ENCODE data around the gene NKX6-1.

The NKX6-1 gene

DNA sequence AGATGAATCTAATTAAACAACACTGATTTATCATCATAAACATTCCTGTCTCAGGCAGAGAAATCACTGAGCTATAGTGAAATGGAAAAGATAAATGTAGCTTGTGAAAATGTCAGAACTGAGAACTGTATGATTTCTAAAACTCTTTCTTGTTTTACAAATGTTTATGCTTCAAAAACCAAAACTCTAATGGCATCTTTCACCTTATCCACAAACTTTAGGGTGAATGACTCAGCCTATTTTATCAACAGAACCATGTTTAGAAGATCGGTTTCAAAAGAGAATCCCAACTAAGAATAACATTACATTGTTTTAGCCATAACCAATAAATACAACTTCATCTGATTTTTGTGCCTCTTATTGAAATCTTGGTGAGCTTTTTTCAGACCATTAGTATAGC is 21.4 kb downstream of the NKX6-1 start:
- DNase-seq: no peak

DNA sequence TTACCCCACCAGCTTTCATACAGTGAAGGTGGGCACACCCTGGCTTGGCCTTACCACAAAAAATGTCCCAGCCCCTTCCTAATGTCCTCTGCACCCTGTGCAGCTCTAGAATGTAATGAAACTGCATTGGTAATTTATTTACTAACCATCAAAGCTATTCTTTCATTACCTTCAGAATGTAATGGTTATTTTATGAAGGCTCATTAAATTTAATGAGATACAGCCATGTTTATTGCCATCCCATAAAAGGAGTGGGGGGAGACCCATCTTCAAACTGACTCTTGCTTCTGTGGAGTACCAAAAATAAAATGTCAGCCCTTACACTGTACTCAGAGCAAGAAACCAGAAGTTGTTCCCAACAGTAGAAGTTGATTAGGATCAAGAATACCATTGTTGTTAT is 25.0 kb downstream of the NKX6-1 start:
- no peak for DNase-seq

DNA sequence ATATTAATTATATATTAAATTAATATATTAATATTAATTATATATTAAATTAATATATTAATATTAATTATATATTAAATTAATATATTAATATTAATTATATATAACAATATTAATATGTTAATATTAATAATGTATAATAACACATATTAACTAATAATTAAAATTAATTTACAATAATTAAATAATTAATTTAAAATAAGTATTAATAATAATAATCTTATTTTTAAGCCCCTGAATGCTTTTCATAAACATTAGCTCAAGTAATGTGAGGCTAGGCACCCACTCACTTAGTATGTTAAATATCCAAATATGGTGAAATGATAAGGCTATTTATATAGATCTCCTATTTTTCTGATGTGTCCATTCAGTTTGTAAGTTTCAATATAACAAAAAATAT is 26.9 kb downstream of the NKX6-1 start:
- no peak for DNase-seq

DNA sequence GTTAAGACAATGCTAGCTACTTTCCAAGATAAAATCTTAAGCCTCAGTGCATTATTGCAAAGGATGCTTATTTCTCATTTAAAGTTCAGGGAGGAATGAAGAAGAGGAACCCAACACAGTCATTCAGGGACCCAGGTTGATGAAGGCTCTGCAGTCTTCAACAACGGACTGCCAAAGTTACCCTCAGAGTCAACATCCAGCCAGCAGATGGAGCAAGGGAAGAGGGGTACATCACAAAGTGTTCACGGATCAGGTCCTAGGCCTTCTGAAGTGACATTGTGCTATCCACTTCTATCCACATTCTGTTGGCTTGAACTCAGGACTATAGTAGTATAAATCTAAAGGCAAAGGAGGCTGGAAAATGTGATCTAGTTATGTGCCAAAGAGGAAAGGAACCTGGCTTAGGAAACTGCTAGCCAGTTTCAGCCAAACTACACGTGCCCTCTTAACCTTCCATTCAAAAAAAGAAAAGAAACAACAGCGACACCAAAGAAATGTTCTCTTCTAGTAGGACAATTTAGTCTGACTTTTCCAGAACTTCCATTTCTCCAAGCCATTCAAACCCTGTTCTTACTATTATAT is 28.8 kb downstream of the NKX6-1 start:
- no peak for DNase-seq

DNA sequence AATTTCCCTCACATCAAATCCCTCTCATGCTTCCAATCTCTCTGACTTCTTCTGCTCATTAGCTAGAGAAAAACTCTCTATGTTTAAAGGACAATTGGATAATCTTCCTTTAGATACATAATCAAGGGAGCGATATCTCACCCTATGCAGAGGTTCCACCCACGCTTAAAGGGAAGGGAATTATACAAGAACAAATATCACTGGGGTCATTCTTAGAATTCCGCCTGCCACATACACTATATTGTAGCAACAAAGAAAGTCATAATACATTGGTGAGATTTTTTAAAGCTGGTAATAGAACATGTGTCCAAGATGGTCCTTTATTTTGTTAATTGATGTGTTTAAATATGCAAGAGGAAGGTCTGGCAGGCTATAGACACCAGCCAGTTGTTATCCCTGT is 31.5 kb downstream of the NKX6-1 start:
- no peak for DNase-seq

DNA sequence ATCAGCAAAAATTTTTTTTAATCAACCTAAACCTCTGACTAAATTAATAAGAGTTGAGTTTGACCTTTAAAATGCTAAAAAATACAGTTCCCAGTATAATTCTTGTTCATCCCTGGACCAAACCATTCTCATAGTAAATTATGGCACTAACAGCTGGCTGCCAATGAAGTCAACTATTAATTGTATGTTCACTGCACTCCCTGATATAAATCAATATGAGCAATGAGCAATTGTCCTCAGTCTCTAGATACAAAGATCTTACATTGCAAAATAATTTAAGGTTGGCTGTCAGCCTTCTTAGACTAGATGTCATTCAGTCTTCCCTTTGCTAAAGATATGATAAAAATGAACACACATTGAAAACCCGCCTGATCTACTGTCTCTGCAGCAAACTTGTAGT is 39.3 kb downstream of the NKX6-1 start:
- no peak for DNase-seq

DNA sequence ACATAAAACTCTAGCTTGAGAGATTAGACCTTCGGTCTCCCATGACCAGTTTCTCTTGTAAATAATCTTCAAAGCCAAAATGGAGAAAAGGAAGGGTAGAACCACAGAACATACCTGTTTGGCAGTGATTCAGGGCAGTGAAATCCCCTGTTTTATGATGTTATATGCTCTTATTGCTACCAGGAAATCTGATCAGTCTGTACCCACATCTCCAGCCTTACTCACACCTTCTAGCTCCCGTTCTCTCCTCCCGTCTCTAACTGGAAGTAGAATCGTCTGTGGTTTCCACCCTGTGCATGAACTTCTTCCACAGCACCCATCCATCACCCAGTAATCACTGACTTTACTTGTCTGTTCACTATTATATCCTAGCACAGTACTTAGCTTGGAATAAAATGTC is 42.9 kb downstream of the NKX6-1 start:
- DNase-seq: no peak

DNA sequence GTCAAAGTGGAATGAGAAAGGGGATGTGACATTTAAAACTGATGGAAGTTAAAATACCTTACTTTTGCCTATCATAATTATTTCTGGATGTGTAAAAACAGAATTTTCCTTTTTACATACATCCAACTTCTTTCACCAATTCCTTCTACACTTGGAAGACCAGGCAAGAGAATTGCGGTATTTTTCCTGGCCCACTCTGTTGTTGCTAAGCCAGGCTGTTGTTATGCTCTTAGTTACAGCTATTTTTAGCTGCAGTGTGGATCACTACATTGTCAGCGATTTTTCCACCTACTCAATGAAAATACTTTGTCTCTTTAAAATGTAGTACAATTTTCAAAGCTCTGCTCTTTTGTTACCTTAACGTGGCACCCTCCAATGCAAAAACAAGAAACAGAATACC is 43.4 kb downstream of the NKX6-1 start:
- no peak for DNase-seq

DNA sequence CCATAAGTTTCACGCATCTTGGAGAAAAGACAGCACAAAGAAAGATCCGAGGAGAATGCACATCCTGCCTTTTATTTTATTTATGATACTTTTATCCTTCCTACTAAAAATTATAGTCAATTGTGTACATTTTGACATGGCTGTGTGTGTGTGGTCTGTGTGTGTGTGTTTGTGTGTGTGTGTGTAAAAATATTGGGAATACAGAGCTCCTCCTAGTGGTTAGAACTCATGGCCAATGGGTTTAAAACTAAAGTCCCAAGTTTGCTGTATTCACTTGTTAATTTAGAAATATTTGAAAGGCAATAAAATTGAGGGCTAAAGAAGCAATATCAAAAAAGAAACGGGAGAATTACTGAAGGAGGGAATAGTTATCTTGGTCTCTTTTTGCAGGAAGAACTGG is 47.5 kb downstream of the NKX6-1 start:
- no peak for DNase-seq

DNA sequence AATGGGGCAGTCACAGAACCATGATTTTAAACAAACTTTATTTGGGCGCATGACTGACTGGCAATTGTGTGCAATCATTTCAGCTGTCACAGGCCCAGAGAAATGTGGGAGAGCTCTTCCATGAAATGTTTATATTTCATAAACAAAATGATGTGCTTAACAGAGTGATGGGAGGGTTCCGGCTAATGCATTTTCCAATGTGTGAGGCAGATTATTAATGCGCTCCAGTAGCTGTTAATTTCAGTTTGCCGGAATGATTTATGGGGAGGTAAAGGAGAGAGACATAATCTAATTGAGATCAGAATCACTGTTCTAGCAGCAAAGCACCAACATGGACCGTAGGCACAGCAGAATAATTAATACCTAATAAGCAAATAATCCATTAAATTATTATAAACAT is 55.6 kb downstream of the NKX6-1 start:
- no peak for DNase-seq

DNA sequence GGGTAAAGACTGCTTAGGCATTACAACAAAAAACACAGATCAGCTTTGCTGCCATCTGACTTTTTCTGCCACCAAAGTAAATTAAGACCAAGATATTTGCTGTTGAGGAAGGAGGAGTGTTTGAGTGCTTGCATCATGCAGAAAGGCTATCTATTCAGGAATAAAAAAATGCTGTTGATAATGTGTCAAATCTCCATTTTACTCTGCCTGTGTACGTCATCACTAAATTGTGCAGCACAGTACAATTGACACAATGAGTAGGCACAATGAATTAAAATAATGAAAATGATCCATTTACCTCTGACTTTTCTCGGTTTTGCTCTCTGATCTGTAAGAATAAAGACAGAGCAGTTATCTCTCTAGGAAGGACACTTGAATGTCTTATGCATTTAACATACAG is 56.3 kb downstream of the NKX6-1 start:
- DNase-seq: no peak
